Measurements from ENCODE around the gene PTPN13.

DNA sequence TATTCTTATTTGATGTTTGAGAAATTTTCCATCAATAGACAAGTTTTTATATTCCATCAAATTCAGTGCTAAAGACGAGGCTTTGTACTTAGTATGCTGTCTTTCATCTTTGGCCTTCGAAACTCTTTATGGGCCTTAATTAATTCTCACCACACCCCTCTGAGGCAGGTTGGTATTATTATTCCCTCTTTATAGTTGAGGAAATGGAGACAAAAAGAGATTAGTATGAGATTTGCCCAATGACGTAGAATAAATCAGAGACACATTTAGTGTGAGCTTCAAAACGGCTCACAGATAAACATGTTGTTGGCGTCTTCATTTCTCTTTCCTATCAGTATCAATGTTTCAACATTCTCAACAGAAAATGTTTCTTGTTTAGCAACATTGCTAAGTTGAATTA is 35.9 kb upstream of the PTPN13 start:
- TF ChIP-seq CTCF (IDR thresholded peaks at IDR 0.05) (no peak), POLR2A (IDR thresholded peaks at IDR 0.05) (no peak)
